Prostate gland (tissue), 2 donors: ENCODE results near the gene CYP4F12.

Source experiments
- CTCF ChIP-seq, 4 experiments: fragments of 200-600 bp in 2 of 4; fragments of 450-650 bp in 2 of 4; sonication (generic) in 2 of 4; IDR thresholded peaks; 1 replicate in 3 of 4; 2 replicates in 1 of 4; pipeline ENCODE4 v1.5.1; 2016 to 2019; ENCODE audit warnings: antibody characterized with exemption in 4 of 4, mild to moderate bottlenecking in 2 of 4, moderate library complexity in 2 of 4
- POLR2A ChIP-seq: fragments of 450-650 bp; IDR thresholded peaks from one replicate; pipeline ENCODE4 v1.6.1; 2016; ENCODE audit warnings: antibody characterized with exemption, mild to moderate bottlenecking
- POLR2AphosphoS5 ChIP-seq: sonication (generic); formaldehyde crosslinking; IDR thresholded peaks from one replicate; pipeline ENCODE4 v1.6.1; 2017; ENCODE audit warnings: antibody characterized with exemption

GRCh38 chr19:15732388-15732787 lies 59.5 kb downstream of the CYP4F12 start:
- TF ChIP-seq CTCF (IDR thresholded peaks at IDR 0.05) (no peak), POLR2A (no peak), POLR2AphosphoS5 (no peak)
